Breast epithelium (tissue), 4 donors: ENCODE results near the gene CHEK2. TPM values are rescaled to one million over a fixed set of nuclear protein-coding genes. Genes with fewer than 3 reads are reported as not detected.
"Not testable (repeated sequence)": the region's sequence is repeated elsewhere in the genome, so short reads cannot be mapped to it uniquely, and the experiment has no call there.

Source experiments
- DNase-seq, 2 donors: peaks; one replicate each; pipeline ENCODE4 v3.0.0-alpha.2; 2019; ENCODE audit warnings: low spot score in 2 of 2
- H3K27ac ChIP-seq, 2 donors: fragments of 200-600 bp; sonication (generic) in 1 of 2; one replicate each; pipeline ENCODE4 v1.5.1; 2016 to 2019; ENCODE audit warnings: mild to moderate bottlenecking in 1 of 2
- H3K27me3 ChIP-seq, 2 donors: fragments of 200-600 bp; sonication (generic) in 1 of 2; one replicate each; pipeline versions ENCODE4 v1.5.1 to v1.6.0; 2017 to 2019; ENCODE audit warnings: control low read depth in 1 of 2, mild to moderate bottlenecking in 1 of 2
- H3K36me3 ChIP-seq: fragments of 200-600 bp; one replicate; pipeline ENCODE4 v1.5.1; 2019
- H3K4me1 ChIP-seq, 2 donors: fragments of 200-600 bp; sonication (generic); one replicate each; pipeline ENCODE4 v1.5.1; 2016 to 2019; ENCODE audit warnings: control low read depth in 1 of 2
- H3K4me3 ChIP-seq, 3 donors: fragments of 200-600 bp; sonication (generic); 1 replicate in 2 of 3; 2 replicates in 1 of 3; pipeline ENCODE4 v1.5.1; 2016 to 2019; ENCODE audit warnings: mild to moderate bottlenecking in 3 of 3, moderate library complexity in 2 of 3
- H3K9me3 ChIP-seq, 2 donors: fragments of 200-600 bp; sonication (generic) in 1 of 2; one replicate each; pipeline ENCODE4 v1.5.1; 2016 to 2019; ENCODE audit warnings: control low read depth in 1 of 2
- POLR2A ChIP-seq: fragments of 450-650 bp; IDR thresholded peaks from one replicate; pipeline ENCODE4 v1.6.1; 2016; ENCODE audit warnings: antibody characterized with exemption, mild to moderate bottlenecking, moderate library complexity
- POLR2AphosphoS5 ChIP-seq, 3 donors: sonication (generic); formaldehyde crosslinking; IDR thresholded peaks; one replicate each; pipeline ENCODE4 v1.6.1; 2017; ENCODE audit warnings: antibody characterized with exemption in 3 of 3
- intact Hi-C: fragments of 100-400 bp; cut with DNase I; formaldehyde crosslinking; loops from one replicate; pipeline ENCODE4 v1.15.1; 2023; ENCODE audit warnings: low total_unique reads
- total RNA-seq, 3 donors: library from RNA; depleted of rRNA; stranded (reverse); fragments of >200 nt; gene quantifications; one replicate each; pipeline ENCODE4 v1.1.0, GENCODE V29; 2016
- TF ChIP-seq, protein P1 (sequence below), 3 donors: fragments of 450-650 bp; IDR thresholded peaks; one replicate each; pipeline ENCODE4 v1.5.1; 2016 to 2017; ENCODE audit warnings: antibody characterized with exemption in 3 of 3, mild to moderate bottlenecking in 3 of 3, moderate library complexity in 3 of 3

Gene CHEK2
- total RNA-seq, 3 donors from 2014 or later, result 3.8 to 13.2 (median 6.2) TPM

DNA sequence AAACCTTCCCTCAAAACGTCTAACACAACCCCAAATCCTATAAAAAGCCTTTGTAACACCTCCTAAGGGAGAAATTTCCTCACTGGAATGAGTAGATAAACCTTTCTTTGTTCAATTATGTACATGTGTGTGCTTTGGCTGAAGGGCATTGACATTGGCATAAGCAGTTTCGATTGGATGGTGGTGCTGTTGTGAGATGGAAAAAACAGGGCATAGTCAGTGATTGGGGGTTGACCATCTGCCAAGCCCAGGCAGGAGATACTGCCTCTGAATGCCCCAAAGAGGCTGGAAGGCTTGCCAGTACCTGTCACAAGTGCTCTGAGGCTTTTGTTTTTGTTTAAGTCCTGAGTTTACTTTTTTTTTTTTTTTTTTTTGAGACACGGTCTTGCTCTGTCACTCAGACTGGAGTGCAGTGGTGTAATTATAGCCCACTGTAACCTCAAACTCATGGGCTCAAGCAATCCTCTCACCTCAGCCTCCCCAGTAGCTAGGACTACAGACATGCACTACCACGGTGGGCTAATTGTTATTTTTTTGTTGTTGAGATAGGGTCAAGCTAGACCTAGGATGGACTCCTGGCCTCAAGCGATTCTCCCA, 29.7 kb upstream of the CHEK2 start:
- Histone ChIP-seq H3K27me3 (no peaks in the 10 kb centered on the region), H3K4me3 (peak overlapping the region in 1 of 3 donors; percentile 3), H3K36me3 (no peaks in the 10 kb centered on the region), H3K4me1 (no peaks in the 10 kb centered on the region), H3K27ac (peak overlapping the region; percentile 28 to 96), H3K9me3 (no peaks in the 10 kb centered on the region)
- DNase-seq, result no peak
- TF ChIP-seq, protein P1, sequence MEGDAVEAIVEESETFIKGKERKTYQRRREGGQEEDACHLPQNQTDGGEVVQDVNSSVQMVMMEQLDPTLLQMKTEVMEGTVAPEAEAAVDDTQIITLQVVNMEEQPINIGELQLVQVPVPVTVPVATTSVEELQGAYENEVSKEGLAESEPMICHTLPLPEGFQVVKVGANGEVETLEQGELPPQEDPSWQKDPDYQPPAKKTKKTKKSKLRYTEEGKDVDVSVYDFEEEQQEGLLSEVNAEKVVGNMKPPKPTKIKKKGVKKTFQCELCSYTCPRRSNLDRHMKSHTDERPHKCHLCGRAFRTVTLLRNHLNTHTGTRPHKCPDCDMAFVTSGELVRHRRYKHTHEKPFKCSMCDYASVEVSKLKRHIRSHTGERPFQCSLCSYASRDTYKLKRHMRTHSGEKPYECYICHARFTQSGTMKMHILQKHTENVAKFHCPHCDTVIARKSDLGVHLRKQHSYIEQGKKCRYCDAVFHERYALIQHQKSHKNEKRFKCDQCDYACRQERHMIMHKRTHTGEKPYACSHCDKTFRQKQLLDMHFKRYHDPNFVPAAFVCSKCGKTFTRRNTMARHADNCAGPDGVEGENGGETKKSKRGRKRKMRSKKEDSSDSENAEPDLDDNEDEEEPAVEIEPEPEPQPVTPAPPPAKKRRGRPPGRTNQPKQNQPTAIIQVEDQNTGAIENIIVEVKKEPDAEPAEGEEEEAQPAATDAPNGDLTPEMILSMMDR (IDR thresholded peaks at IDR 0.05), result no peak
- TF ChIP-seq POLR2AphosphoS5 (IDR thresholded peaks at IDR 0.05), result no peak
- TF ChIP-seq POLR2A, result no peak
- intact Hi-C loops, result no loop called here

DNA sequence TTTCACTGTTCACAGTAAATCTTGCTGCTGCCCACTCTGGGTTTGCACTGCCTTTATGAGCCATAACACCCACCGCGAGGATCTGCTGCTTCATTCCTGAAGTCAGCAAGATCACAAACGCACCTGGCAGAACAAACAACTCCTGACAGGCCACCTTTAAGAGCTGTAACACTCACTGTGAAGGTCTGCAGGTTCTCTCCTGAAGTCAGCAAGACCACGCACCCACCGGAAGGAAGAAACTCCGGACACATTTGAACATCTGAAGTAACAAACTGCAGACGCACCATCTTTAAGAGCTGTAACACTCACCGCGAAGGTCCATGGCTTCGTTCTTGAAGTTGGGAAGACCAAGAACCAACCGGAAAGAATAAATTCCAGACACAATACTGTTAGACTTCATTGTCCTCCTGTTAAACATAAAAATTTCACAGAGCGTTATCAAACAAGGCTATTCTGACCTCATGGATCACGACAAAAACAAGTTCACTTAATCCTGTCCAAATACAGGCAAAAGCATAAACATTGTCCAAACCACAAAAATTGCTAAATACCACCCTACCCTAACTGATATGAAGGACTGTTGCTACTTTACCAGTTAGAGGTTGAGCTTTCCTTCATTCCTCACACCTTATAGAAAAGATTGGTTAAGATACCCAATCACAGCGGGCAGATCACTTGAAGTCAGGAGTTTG, 27.9 kb upstream of the CHEK2 start:
- no peak for TF ChIP-seq POLR2A
- no peak for TF ChIP-seq POLR2AphosphoS5 (IDR thresholded peaks at IDR 0.05)
- TF ChIP-seq, protein P1 (IDR thresholded peaks at IDR 0.05), result no peak
- DNase-seq, result no peak
- intact Hi-C loops, result no loop called here
- no peaks in the 10 kb centered on the region for H3K4me1 ChIP-seq
- no peaks in the 10 kb centered on the region for H3K36me3 ChIP-seq
- H3K4me3 ChIP-seq, result no peak overlapping the region
- no peaks in the 10 kb centered on the region for H3K9me3 ChIP-seq
- H3K27me3 ChIP-seq, result no peaks in the 10 kb centered on the region
- no peak overlapping the region for H3K27ac ChIP-seq

DNA sequence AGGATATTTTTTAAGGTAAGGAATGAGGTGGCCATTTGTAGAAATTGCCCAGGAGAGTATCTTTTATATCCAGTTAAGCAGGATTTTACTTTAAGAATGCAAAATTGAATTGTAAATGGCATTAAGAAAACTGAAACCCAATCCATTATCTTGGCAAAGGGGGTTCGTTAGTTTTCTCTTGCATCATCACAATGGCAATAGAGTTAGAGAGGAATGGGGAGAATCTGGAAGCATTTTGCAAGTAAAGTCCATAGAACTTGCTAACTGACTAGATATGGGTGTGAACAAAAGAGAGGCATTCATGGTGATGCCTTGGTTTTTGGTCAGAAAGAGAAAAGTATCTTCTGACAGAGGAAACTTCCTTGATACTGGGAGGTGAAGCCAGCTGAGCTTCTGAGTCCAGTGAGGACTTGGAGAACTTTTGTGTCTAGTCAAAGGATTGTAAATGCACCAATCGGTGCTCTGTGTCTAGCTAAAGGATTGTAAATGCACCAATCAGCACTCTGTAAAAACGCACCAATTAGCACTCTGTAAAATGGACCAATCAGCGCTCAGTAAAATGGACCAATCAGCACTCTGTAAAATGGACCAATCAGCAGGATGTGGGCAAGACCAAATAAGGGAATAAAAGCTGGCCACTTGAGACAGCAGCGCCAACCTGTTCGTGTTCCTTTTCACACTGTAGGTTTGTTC, 27.2 kb upstream of the CHEK2 start:
- Histone ChIP-seq H3K27ac (no peak overlapping the region), H3K4me3 (no peak overlapping the region), H3K36me3 (no peaks in the 10 kb centered on the region), H3K27me3 (no peaks in the 10 kb centered on the region), H3K4me1 (no peaks in the 10 kb centered on the region), H3K9me3 (no peaks in the 10 kb centered on the region)
- TF ChIP-seq POLR2AphosphoS5 (IDR thresholded peaks at IDR 0.05), result no peak
- intact Hi-C loops, result no loop called here
- DNase-seq, result no peak

DNA sequence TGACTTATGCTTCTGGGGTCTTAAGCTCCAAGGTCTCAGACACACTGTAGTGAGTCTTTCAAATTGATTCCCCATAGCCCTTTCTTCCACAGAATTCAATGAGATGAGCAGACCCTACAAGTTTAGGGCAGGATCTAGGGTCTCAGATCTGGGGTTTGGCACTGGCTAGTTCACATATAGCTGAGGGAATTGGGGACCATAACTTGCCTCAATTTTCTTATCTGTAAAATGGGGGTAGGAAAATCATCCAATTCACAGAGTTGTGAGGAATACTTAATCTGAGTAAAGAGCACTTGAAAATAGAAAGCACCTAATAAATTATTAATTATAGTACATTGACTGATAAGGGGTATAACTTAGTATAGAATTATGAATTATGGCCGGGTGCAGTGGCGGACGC, 25.0 kb upstream of the CHEK2 start:
- no peak for DNase-seq
- no peaks in the 10 kb centered on the region for H3K9me3 ChIP-seq
- TF ChIP-seq POLR2AphosphoS5 (IDR thresholded peaks at IDR 0.05), result no peak
- TF ChIP-seq POLR2A, result no peak
- TF ChIP-seq, protein P1 (IDR thresholded peaks at IDR 0.05), result no peak
- no peaks in the 10 kb centered on the region for H3K36me3 ChIP-seq
- no peak overlapping the region for H3K4me3 ChIP-seq
- intact Hi-C loops, result no loop called here
- H3K27ac ChIP-seq, result no peak overlapping the region
- H3K27me3 ChIP-seq, result no peaks in the 10 kb centered on the region
- H3K4me1 ChIP-seq, result no peaks in the 10 kb centered on the region

DNA sequence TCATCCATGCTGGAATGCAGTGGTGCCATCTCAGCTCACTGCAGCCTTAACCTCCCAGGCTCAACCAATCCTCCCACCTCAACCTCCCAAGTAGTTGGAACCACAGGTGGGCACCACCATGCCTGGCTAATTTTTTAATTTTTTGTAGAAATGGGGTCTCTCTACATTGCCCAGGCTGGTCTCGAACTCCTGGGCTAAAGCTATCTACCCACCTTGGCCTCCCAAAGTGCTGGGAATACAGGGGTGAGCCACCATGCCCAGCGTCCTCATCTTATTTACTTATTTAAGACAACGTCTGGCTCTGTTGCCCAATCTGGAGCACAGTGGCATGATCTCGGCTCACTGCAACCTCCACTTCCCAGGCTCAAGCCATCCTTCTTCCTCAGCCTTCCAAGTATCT, 20.4 kb upstream of the CHEK2 start:
- DNase-seq, H3K36me3 ChIP-seq, intact Hi-C loops, H3K4me1 ChIP-seq, H3K27me3 ChIP-seq, H3K9me3 ChIP-seq, H3K27ac ChIP-seq, H3K4me3 ChIP-seq: not testable (repeated sequence)

DNA sequence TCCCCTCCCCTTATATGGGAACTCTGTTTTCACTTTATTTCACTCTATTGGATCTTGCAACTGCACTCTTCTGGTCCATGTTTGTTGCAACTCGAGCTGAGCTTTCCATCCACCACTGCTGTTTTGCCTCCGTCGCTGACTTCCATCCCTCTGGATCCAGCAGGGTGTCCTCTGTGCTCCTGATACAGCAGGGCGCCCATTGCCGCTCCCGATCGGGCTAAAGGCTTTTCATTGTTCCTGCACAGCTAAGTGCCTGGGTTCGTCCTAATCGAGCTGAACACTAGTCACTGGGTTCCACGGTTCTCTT, 19.8 kb upstream of the CHEK2 start:
- DNase-seq, result no peak
- intact Hi-C loops, result no loop called here
- no peaks in the 10 kb centered on the region for H3K4me1 ChIP-seq
- H3K27ac ChIP-seq, result no peak overlapping the region
- no peak overlapping the region for H3K4me3 ChIP-seq
- no peaks in the 10 kb centered on the region for H3K9me3 ChIP-seq
- no peak for TF ChIP-seq POLR2A
- TF ChIP-seq, protein P1 (IDR thresholded peaks at IDR 0.05), result no peak
- TF ChIP-seq POLR2AphosphoS5 (IDR thresholded peaks at IDR 0.05), result no peak
- H3K36me3 ChIP-seq, result no peaks in the 10 kb centered on the region
- H3K27me3 ChIP-seq, result no peaks in the 10 kb centered on the region
